Liver (tissue), 9 donors: ENCODE results near the gene NAPEPLD. TPM values are rescaled to one million over a fixed set of nuclear protein-coding genes. Genes with fewer than 3 reads are reported as not detected.
"Not testable (repeated sequence)": the region's sequence is repeated elsewhere in the genome, so short reads cannot be mapped to it uniquely, and the experiment has no call there.

Source experiments
- DNase-seq: peaks from one replicate; pipeline ENCODE4 v3.0.0-alpha.2; 2017; ENCODE audit warnings: low spot score
- H3K27ac ChIP-seq, 2 donors: one replicate each; pipeline ENCODE4 v1.7.0; 2013; ENCODE audit warnings: inconsistent platforms in 2 of 2, low read length in 2 of 2, control low read depth in 1 of 2, low read depth in 1 of 2, mild to moderate bottlenecking in 1 of 2
- H3K27me3 ChIP-seq, 4 donors: one replicate each; pipeline versions ENCODE4 v1.6.1 to v1.7.0; 2013; ENCODE audit warnings: low read length in 3 of 4, inconsistent platforms in 1 of 4, mild to moderate bottlenecking in 1 of 4, moderate library complexity in 1 of 4; ENCODE audit not compliant: control insufficient read depth in 4 of 4, insufficient read depth in 4 of 4
- H3K36me3 ChIP-seq, 4 donors: one replicate each; pipeline versions ENCODE4 v1.6.1 to v1.7.0; 2013; ENCODE audit warnings: low read length in 3 of 4, mild to moderate bottlenecking in 3 of 4, low read depth in 1 of 4, moderate library complexity in 1 of 4; ENCODE audit not compliant: control insufficient read depth in 4 of 4, insufficient read depth in 3 of 4
- H3K4me1 ChIP-seq, 4 donors: one replicate each; pipeline versions ENCODE4 v1.6.1 to v1.7.0; 2013; ENCODE audit warnings: low read length in 3 of 4, mild to moderate bottlenecking in 3 of 4, moderate library complexity in 1 of 4; ENCODE audit not compliant: control insufficient read depth in 4 of 4, insufficient read depth in 4 of 4
- H3K4me3 ChIP-seq, 3 donors: one replicate each; pipeline versions ENCODE4 v1.6.1 to v1.7.0; 2013; ENCODE audit warnings: low read length in 3 of 3, control low read depth in 1 of 3, low read depth in 1 of 3, mild to moderate bottlenecking in 1 of 3
- H3K9ac ChIP-seq, 2 donors: one replicate each; pipeline ENCODE4 v1.7.0; 2013; ENCODE audit warnings: low read length in 2 of 2, mild to moderate bottlenecking in 2 of 2, moderate library complexity in 2 of 2, control low read depth in 1 of 2, low read depth in 1 of 2
- H3K9me3 ChIP-seq, 4 donors: one replicate each; pipeline versions ENCODE4 v1.6.1 to v1.7.0; 2013; ENCODE audit warnings: low read length in 3 of 4; ENCODE audit not compliant: control insufficient read depth in 4 of 4
- ATF3 ChIP-seq: IDR thresholded peaks from 2 replicates; pipeline ENCODE4 v1.6.1; 2016; ENCODE audit warnings: antibody characterized with exemption
- CTCF ChIP-seq: fragments of 150-350 bp; IDR thresholded peaks from 2 replicates; pipeline ENCODE4 v1.5.1; 2017; ENCODE audit warnings: improper control_type of control experiment, low read depth, low read length; ENCODE audit not compliant: missing input control
- FOXA1 ChIP-seq: IDR thresholded peaks from 2 replicates; pipeline ENCODE4 v1.6.1; 2016; ENCODE audit warnings: antibody characterized with exemption
- FOXA2 ChIP-seq: IDR thresholded peaks from 2 replicates; pipeline ENCODE4 v1.6.1; 2016; ENCODE audit warnings: antibody characterized with exemption
- GABPA ChIP-seq, 2 donors: IDR thresholded peaks in 1 of 2; conservative IDR thresholded peaks in 1 of 2; 2 replicates each; pipeline ENCODE4 v1.6.1; 2016; ENCODE audit warnings: antibody characterized with exemption in 2 of 2, mild to moderate bottlenecking in 1 of 2, moderate library complexity in 1 of 2
- HNF4A ChIP-seq, 2 donors: conservative IDR thresholded peaks; 2 replicates each; pipeline ENCODE4 v1.6.1; 2016; ENCODE audit warnings: antibody characterized with exemption in 2 of 2, mild to moderate bottlenecking in 2 of 2
- HNF4G ChIP-seq: IDR thresholded peaks from 2 replicates; pipeline ENCODE4 v1.6.1; 2016; ENCODE audit warnings: antibody characterized with exemption
- JUND ChIP-seq, 2 donors: IDR thresholded peaks; 2 replicates each; pipeline ENCODE4 v1.6.1; 2016; ENCODE audit warnings: antibody characterized with exemption in 2 of 2
- MAX ChIP-seq: IDR thresholded peaks from 2 replicates; pipeline ENCODE4 v1.6.1; 2016; ENCODE audit warnings: antibody characterized with exemption
- NR2F2 ChIP-seq: IDR thresholded peaks from 2 replicates; pipeline ENCODE4 v1.6.1; 2016; ENCODE audit warnings: antibody characterized with exemption
- RAD21 ChIP-seq, 2 donors: IDR thresholded peaks; 2 replicates each; pipeline ENCODE4 v1.6.1; 2016; ENCODE audit warnings: antibody characterized with exemption in 2 of 2, mild to moderate bottlenecking in 2 of 2
- REST ChIP-seq: IDR thresholded peaks from 2 replicates; pipeline ENCODE4 v1.6.1; 2016; ENCODE audit warnings: antibody characterized with exemption, mild to moderate bottlenecking
- RXRA ChIP-seq, 2 donors: IDR thresholded peaks; 2 replicates each; pipeline ENCODE4 v1.6.1; 2017 to 2018; ENCODE audit warnings: antibody characterized with exemption in 2 of 2, mild to moderate bottlenecking in 1 of 2
- SP1 ChIP-seq: IDR thresholded peaks from 2 replicates; pipeline ENCODE4 v1.6.1; 2018; ENCODE audit warnings: antibody characterized with exemption, mild to moderate bottlenecking
- TAF1 ChIP-seq: conservative IDR thresholded peaks from 2 replicates; pipeline ENCODE4 v1.6.1; 2016; ENCODE audit warnings: antibody characterized with exemption, mild to moderate bottlenecking
- YY1 ChIP-seq: IDR thresholded peaks from 2 replicates; pipeline ENCODE4 v1.6.1; 2016; ENCODE audit warnings: antibody characterized with exemption, mild to moderate bottlenecking
- WGBS: extraction: QIAGEN DNeasy Blood & Tissue Kit; methylation state at CpG from one replicate; pipeline ENCODE4 v1.1.7; 2013; 5-methylcytosine and 5-hydroxymethylcytosine counted together
- polyA plus RNA-seq, 2 donors: library from polyadenylated mRNA; stranded (reverse) in 1 of 2; unstranded in 1 of 2; fragments of 200-250 nt in 1 of 2; fragments of >200 nt in 1 of 2; fragmentation: Nextera tagmentation in 1 of 2; extraction: Ambion mirVana in 1 of 2; gene quantifications; one replicate each; pipeline versions ENCODE4 v1.2.1 to v1.2.3, GENCODE V29; 2013 to 2015
- total RNA-seq, 2 donors: library from RNA; depleted of rRNA; stranded (reverse); fragments of >200 nt; gene quantifications; one replicate each; pipeline ENCODE4 v1.2.3, GENCODE V29; 2014
- TF ChIP-seq, protein P1 (sequence below): IDR thresholded peaks from 2 replicates; pipeline ENCODE4 v1.6.1; 2016; ENCODE audit warnings: antibody characterized with exemption
- donor health status: healthy.
- donor health status: healthy.
- donor health status: healthy.
- donor health status: healthy.
- donor health status: healthy.

The NAPEPLD gene
- total and polyA plus RNA-seq, 4 donors, result 4.4 to 31.9 (median 18.2) TPM

DNA sequence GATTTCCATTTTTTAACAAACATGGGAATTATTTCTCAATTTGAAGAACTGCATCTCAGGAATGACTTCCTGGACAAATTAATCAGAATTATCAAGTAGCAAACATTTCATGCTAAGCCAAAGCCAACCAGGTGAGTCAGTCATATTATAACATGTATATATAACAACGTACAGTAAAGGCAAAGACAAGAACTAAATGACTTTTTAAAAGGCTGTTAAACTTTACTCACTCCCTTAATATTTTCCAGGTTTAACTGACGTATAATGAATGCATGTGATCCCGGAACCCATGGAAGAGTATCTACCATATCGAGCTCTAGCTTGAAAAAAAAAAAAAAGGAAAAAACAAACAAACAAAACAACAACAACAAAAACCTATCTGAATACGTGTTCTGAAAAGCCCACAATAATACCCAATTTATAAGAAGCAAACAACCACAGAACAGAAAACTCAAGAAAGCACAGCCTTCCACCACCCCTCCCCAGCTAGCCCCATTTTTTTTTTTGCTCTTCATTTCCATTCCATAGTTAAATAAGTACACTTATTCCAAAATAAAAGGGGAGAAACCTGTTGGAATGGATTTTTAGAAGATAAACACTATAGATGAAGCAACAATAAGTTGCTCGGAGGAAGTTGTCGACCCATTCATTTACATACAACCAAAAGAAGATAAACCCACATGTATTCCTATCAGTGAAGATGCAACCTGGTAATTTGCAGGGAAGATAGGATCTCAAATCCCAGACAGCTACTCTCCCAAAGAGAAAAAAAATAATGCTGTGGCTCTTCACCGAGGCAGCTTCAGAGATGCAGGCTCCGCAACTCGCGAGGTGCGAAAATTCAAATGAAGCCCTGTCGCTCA lies 537 bp downstream of the NAPEPLD start:
- Histone ChIP-seq H3K36me3 (no peaks in the 10 kb centered on the region), H3K9ac (peak overlapping the region; percentile 57 to 95), H3K4me1 (peaks cover 4 to 53% (median 38%) of the 10 kb centered on the region in 4 donors), H3K9me3 (no peaks in the 10 kb centered on the region), H3K27me3 (no peaks in the 10 kb centered on the region), H3K27ac (peak overlapping the region; percentile 93 to 98), H3K4me3 (peak overlapping the region; percentile 52 to 83 (median 81))
- WGBS, result 3% methylated on average over 13 of the region's 13 CpGs
- DNase-seq, result no peak
- no peak for TF ChIP-seq MAX
- TF ChIP-seq ATF3, result no peak
- no peak for TF ChIP-seq HNF4A (conservative IDR thresholded peaks at IDR 0.05)
- no peak for TF ChIP-seq RAD21 (IDR thresholded peaks at IDR 0.05)
- no peak for TF ChIP-seq YY1
- TF ChIP-seq FOXA1, result no peak
- TF ChIP-seq JUND (IDR thresholded peaks at IDR 0.05), result no peak
- no peak for TF ChIP-seq NR2F2

DNA sequence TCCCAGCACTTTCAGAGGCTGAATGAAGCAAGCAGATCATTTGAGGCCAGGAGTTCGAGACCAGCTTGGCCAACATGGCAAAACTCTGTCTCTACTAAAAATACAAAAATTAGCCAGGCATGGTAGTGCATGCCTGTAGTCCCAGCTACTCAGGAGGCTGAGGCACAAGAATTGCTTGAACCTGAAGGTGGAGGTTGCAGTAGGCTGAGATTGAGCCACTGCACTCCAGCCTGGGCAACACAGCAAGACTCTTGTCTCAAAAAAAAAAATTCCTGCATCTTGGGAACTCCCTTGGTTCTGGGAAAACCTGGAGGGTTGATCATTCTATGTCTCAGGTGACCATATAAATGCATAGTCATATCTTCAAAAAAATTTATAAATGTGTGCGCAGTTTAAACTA lies 4.1 kb downstream of the NAPEPLD start:
- not testable (repeated sequence) for H3K36me3 ChIP-seq, H3K27me3 ChIP-seq, H3K4me3 ChIP-seq, H3K27ac ChIP-seq, DNase-seq, H3K9me3 ChIP-seq, H3K9ac ChIP-seq
- peaks cover 0 to 29% (median 15%) of the 10 kb centered on the region in 4 donors for H3K4me1 ChIP-seq
- WGBS, result 95% methylated on average over 2 of the region's 2 CpGs

GRCh38 chr7:103143868-103144267 lies 5.0 kb downstream of the NAPEPLD start:
- Histone ChIP-seq H3K27me3 (no peaks in the 10 kb centered on the region), H3K27ac (no peak overlapping the region), H3K9me3 (no peaks in the 10 kb centered on the region), H3K4me3 (no peak overlapping the region), H3K36me3 (no peaks in the 10 kb centered on the region), H3K4me1 (peaks cover 0 to 26% (median 15%) of the 10 kb centered on the region in 4 donors), H3K9ac (no peak overlapping the region)
- 73% methylated on average over 1 of the region's 1 CpG for WGBS
- TF ChIP-seq ATF3 (no peak), SP1 (no peak), HNF4G (no peak), JUND (IDR thresholded peaks at IDR 0.05) (no peak), YY1 (no peak), MAX (no peak), FOXA1 (no peak), TAF1 (no peak), RXRA (IDR thresholded peaks at IDR 0.05) (no peak), REST (no peak), CTCF (no peak), GABPA (IDR thresholded peaks at IDR 0.05 in 1 of 2, conservative IDR thresholded peaks at IDR 0.05 in 1 of 2) (no peak), FOXA2 (no peak)
- TF ChIP-seq, protein P1, sequence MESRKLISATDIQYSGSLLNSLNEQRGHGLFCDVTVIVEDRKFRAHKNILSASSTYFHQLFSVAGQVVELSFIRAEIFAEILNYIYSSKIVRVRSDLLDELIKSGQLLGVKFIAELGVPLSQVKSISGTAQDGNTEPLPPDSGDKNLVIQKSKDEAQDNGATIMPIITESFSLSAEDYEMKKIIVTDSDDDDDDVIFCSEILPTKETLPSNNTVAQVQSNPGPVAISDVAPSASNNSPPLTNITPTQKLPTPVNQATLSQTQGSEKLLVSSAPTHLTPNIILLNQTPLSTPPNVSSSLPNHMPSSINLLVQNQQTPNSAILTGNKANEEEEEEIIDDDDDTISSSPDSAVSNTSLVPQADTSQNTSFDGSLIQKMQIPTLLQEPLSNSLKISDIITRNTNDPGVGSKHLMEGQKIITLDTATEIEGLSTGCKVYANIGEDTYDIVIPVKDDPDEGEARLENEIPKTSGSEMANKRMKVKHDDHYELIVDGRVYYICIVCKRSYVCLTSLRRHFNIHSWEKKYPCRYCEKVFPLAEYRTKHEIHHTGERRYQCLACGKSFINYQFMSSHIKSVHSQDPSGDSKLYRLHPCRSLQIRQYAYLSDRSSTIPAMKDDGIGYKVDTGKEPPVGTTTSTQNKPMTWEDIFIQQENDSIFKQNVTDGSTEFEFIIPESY, result no peak
- no peak for DNase-seq
